K562 (cell line): ENCODE data around the gene TXNDC15. TPM values are rescaled to one million over a fixed set of nuclear protein-coding genes. Genes with fewer than 3 reads are reported as not detected.

Experiments used
- CAMTA2 ChIP-seq: fragments of 250-450 bp; sonication (Bioruptor Pico); conservative IDR thresholded peaks from 2 replicates; pipeline ENCODE4 v1.5.1; 2022
- CBFA2T3 ChIP-seq: fragments of 450-650 bp; IDR thresholded peaks from 2 replicates; pipeline ENCODE4 v1.6.1; 2017
- COPS2 ChIP-seq: fragments of 450-650 bp; conservative IDR thresholded peaks from 2 replicates; pipeline ENCODE4 v1.6.1; 2016; ENCODE audit warnings: mild to moderate bottlenecking, moderate library complexity
- CTBP1 ChIP-seq: fragments of 450-650 bp; IDR thresholded peaks from 2 replicates; pipeline ENCODE4 v1.6.1; 2016; ENCODE audit warnings: borderline replicate concordance
- ERF ChIP-seq: fragments of 450-650 bp; formaldehyde crosslinking; IDR thresholded peaks from 2 replicates; pipeline ENCODE4 v1.4.0; 2020; ENCODE audit warnings: mild to moderate bottlenecking, mixed read lengths
- HIVEP1 ChIP-seq: fragments of 250-450 bp; sonication (Bioruptor Pico); IDR thresholded peaks from 2 replicates; pipeline ENCODE4 v1.4.0; 2020; ENCODE audit warnings: mild to moderate bottlenecking
- KAT2B ChIP-seq: IDR thresholded peaks from one replicate; pipeline ENCODE4 v1.6.1; 2012; ENCODE audit warnings: low read depth, mild to moderate bottlenecking, control low read depth, inconsistent platforms, low read length, moderate library complexity
- PRMT5 ChIP-seq: sonication (generic); formaldehyde crosslinking; IDR thresholded peaks from 2 replicates; pipeline ENCODE4 v1.5.0; 2020; ENCODE audit warnings: missing genetic modification reagents
- RCOR1 ChIP-seq, 2 experiments: IDR thresholded peaks; 2 replicates each; pipeline ENCODE4 v1.6.1; 2012; ENCODE audit warnings: low read depth in 2 of 2, low read length in 2 of 2, borderline replicate concordance in 1 of 2, improper control_type of control experiment in 1 of 2
- SOX6 ChIP-seq: fragments of 450-650 bp; IDR thresholded peaks from 2 replicates; pipeline ENCODE4 v1.6.1; 2014; ENCODE audit warnings: mild to moderate bottlenecking
- SREBF1 ChIP-seq: fragments of 150-350 bp; IDR thresholded peaks from 2 replicates; pipeline ENCODE4 v1.6.1; 2014; ENCODE audit warnings: antibody characterized with exemption, low read depth, low read length, borderline replicate concordance
- TAF15 ChIP-seq: fragments of 200-400 bp; formaldehyde crosslinking; IDR thresholded peaks from 2 replicates; pipeline ENCODE4 v1.6.1; 2017; ENCODE audit warnings: mild to moderate bottlenecking, low read depth, low read length, moderate library complexity
- U2AF2 ChIP-seq: fragments of 200-400 bp; formaldehyde crosslinking; optimal IDR thresholded peaks from 2 replicates; pipeline ENCODE3; 2017; ENCODE audit warnings: low read depth, mild to moderate bottlenecking, low read length
- ZFX ChIP-seq: sonication (generic); formaldehyde crosslinking; IDR thresholded peaks from 2 replicates; pipeline ENCODE4 v1.8.0; 2022; ENCODE audit warnings: mild to moderate bottlenecking, missing genetic modification reagents, moderate library complexity
- ZNF212 ChIP-seq: fragments of 450-650 bp; formaldehyde crosslinking; IDR thresholded peaks from 2 replicates; pipeline ENCODE4 v1.4.0; 2020; ENCODE audit warnings: mild to moderate bottlenecking
- polyA plus RNA-seq, 8 experiments: library from polyadenylated mRNA; depleted of rRNA in 4 of 8; stranded (reverse) in 5 of 8; unstranded in 3 of 8; fragments of >200 nt; fragmentation: Nextera tagmentation in 2 of 8; fragmentation: Illumina TruSeq in 1 of 8; extraction: Ambion mirVana in 2 of 8; extraction: Trizol in 1 of 8; gene quantifications; 2 replicates each; pipeline versions ENCODE4 v1.2.1 to v1.2.3, GENCODE V29; 2011 to 2014; ENCODE audit warnings: inconsistent platforms in 1 of 8, missing spikeins in 1 of 8
- total RNA-seq, 7 experiments: library from RNA; depleted of rRNA in 6 of 7; stranded (reverse); fragments of >200 nt in 6 of 7; fragmentation: Illumina TruSeq in 2 of 7; extraction: Trizol in 2 of 7; gene quantifications; 2 replicates each; pipeline versions ENCODE4 v1.2.1 to v1.2.3, GENCODE V29; 2011 to 2021; ENCODE audit warnings: low replicate concordance in 1 of 7

The TXNDC15 gene
- total and polyA plus RNA-seq, 9 of the 15 experiments (the other 6 are each of a cell fraction or from before 2014, with no cell fraction given), result 3.0 to 15.4 (median 12.3) TPM

- TF ChIP-seq PRMT5 (no peak), CAMTA2 (CRISPR knock-in tag) (peak; percentile 42; the same call in 1 of the 2 replicates), CBFA2T3 (no peak), ZFX (CRISPR knock-in tag) (peak; percentile 86), U2AF2 (no peak), ERF (CRISPR knock-in tag) (0 out of 2 replicates have a peak, but pooled peaks have one; percentile 85), COPS2 (no peak), HIVEP1 (CRISPR knock-in tag) (no peak), RCOR1 (IDR thresholded peaks at IDR 0.05; ENCODE audit: borderline replicate concordance in 1 of 2, low read depth in 2 of 2, low read length in 2 of 2) (peak in 1 of 2 experiments; percentile 66; a peak in 1 of 4 replicates), SREBF1 (no peak), TAF15 (no peak), KAT2B (no peak), ZNF212 (CRISPR knock-in tag) (no peak), CTBP1 (peak; percentile 98), SOX6 (peak; percentile 64)
Observed at GRCh38 chr5:134904610-134905245, 30.6 kb downstream of the TXNDC15 start, which contains the start of gene PCBD2 (continued).
